GM12872 (cell line): Measurements from ENCODE around the gene GRM4.
A peak's percentile ranks its signal among the peaks of the same experiment; 100 is the strongest.

Experiments
- TF ChIP-seq, protein P1 (sequence below): IDR thresholded peaks from 3 replicates; pipeline ENCODE4 v1.5.1; 2011; ENCODE audit warnings: low read depth, mild to moderate bottlenecking, low read length, moderate library complexity; ENCODE audit not compliant: insufficient read depth

Gene GRM4

DNA sequence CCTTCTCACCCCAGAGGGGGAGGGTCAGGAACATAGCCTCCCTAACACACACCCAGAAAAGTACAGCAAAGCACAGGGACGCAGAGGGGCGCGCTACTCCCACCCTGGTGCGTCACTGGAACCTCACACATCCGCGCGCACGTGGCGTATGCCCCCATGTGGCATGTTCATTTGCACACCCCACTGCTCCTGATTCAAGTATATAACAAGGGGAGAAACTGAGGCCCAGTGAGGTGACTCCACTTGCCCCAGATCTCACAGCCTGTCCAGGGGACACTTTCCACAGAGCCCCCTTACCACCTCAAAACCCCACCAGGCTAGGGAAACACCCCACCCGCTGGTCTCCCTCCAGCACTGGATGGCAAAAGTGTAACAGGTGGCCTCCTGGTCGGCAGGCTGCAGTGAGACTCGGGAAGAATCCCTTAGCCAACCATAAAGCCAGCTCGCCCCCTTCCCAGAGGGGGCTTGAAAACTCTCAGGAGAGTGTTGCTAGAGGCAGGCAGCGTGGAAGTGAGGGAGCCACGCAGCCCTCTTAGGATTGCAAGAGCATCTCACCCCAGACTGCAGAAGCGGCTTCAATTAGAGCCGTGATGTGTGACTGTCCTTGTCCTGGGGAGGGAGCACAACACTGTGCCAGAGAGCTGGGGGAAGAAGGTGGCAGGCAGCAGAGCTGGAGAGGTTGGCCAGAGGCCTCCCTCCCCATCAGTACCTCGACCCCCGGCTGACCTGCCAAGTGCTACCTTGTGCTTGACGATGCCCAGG is at the start of gene GRM4:
Gene GRM4, minus strand, starts transcription at position 67 of the 762 bp plus-strand sequence. CDS start 12,591 bp downstream, outside the sequence.
- TF ChIP-seq, protein P1, sequence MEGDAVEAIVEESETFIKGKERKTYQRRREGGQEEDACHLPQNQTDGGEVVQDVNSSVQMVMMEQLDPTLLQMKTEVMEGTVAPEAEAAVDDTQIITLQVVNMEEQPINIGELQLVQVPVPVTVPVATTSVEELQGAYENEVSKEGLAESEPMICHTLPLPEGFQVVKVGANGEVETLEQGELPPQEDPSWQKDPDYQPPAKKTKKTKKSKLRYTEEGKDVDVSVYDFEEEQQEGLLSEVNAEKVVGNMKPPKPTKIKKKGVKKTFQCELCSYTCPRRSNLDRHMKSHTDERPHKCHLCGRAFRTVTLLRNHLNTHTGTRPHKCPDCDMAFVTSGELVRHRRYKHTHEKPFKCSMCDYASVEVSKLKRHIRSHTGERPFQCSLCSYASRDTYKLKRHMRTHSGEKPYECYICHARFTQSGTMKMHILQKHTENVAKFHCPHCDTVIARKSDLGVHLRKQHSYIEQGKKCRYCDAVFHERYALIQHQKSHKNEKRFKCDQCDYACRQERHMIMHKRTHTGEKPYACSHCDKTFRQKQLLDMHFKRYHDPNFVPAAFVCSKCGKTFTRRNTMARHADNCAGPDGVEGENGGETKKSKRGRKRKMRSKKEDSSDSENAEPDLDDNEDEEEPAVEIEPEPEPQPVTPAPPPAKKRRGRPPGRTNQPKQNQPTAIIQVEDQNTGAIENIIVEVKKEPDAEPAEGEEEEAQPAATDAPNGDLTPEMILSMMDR: no peak

DNA sequence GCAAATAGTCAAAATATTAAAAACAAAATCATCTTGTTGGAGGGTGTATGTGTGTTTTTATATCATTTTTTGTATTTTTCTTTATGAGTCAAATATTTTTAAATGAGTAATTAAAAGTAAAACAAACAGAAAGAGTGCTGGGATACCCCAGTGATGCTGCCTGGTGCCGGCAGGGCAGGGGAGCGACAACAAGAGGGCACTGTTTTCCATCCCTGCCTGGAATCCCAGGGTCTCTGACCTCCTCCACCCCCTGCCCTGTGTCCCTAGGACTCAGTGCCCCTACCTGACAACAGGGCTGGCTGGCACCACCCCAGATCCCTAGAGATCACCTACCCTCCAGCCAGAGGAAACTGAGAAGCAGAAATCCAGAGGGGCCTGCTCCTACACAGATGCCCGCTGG is 48.9 kb upstream of the GRM4 start:
- TF ChIP-seq, protein P1: no peak

DNA sequence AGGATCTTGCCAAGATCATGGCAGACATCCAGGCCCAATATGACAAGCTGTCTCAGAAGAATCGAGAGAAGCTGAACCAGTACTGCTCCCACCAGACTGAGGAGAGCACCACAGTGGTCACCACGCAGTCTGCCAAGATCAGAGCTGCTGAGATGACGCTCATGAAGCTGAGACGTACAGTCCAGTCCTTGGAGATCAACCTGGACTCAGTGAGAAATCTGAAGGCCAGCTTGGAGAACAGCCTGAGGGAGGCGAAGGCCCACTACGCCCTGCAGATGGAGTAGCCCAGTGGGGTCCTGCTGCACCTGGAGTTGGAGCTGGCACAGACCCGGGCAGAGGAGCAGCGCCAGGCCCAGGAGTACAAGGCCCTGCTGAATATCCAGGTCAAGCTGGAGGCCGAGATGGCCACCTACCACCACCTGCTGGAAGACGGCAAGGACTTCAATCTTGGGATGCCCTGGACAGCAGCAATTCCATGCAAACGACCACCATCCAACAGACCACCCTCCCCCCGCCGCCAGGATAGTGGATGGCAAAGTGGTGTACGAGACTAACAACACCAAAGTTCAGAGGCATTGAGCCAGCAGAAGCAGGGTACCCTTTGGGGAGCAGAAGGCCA is 44.7 kb upstream of the GRM4 start:
- TF ChIP-seq, protein P1: no peak

DNA sequence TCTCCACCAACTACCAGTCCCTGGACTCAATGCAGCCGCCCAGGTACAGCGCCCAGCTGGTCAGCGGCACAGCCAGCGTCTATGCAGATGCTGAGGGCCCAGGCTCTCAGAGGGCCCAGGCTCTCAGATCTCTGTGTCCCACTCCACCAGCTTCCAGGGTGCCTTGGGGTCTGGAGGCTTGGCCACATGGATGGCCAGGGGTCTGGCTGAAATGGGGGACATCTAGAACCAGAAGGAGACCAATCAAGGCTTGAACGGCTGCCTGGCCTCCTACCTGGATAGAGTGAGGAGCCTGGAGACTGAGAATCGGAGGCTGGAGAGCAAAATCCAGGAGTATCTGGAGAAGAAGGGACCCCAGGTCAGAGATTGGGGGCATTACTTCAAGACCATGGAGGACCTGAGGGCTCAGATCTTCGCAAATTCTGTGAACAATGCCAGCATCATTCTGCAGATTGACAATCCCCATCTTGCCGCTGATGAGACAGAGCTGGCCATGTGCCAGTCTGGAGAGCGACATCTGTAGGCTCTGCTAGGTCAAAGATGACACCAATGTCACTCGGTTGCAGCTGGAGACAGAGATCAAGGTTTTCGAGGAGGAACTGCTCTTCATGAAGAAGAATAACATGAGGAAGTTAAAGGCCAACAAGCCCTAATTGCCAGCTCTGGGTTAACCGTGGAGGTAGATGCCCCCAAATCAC is 44.1 kb upstream of the GRM4 start:
- TF ChIP-seq, protein P1: 0 out of 3 replicates have a peak, but pooled peaks have one; percentile 5

DNA sequence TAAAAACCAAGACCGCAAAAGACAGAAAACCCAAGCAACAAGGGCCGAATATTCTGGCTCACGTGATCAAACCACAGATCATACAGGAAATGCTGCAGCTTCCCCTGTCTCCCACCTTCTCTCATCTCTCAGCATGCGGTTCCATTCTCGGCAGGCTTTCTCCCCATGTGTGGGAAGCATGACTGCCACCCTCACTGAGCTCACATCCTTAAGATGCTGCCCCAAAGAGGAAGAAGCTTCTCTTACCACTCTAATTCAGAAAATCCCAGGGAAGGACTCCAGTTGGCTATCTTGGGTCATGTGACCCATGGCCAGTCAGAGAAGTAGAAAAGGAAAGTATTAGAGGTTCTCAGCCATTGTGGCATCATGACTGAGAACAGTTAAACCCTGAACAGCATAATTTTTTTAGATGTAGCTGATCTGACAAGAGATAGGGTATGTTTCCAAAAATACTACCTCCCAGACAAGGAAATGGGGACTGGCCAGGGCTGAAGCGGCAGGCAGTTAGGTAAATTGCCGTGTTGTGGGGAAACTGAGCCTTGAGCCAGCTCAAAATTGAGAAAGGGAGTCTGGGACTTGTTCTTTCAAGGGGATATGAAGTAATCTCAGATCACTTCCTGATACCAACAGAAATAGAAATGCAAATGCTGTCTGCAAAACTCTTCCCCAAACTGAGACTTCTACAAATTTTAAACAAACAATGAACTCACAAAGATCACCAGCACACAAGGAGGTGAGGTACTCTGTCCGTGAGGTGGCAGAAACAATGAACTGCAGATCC is 37.1 kb upstream of the GRM4 start:
- TF ChIP-seq, protein P1: no peak

DNA sequence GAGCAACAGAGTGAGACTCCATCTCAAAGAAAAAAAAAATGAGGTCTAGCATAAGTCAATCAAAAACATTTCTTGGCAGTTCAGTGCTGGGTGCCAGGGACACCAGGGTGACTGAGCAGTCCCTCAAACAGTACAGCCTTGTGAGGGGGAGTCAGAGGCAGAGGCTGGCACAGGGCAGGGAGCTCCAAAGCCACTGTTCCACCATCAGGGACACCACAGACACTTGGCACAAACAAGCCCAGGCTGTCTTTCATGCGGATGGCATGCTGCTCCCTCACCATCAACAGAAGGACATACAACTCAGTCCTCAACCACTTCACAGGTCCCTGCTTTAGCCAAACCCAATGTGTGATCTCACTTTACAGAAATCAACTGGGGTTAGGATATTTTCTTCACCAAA is 36.0 kb upstream of the GRM4 start:
- TF ChIP-seq, protein P1: no peak
